Ascending aorta (tissue), 2 donors: Measurements from ENCODE around the gene DCUN1D2. TPM values are rescaled to one million over a fixed set of nuclear protein-coding genes. Genes with fewer than 3 reads are reported as not detected.
A peak's percentile ranks its signal among the peaks of the same experiment; 100 is the strongest.

Experiments used
- DNase-seq, 2 donors: peaks; one replicate each; pipeline ENCODE4 v3.0.0-alpha.2; 2019; ENCODE audit warnings: low spot score in 2 of 2
- H3K27ac ChIP-seq, 2 donors: fragments of 200-600 bp; sonication (generic); one replicate each; pipeline ENCODE4 v1.5.1; 2016 to 2017; ENCODE audit warnings: mild to moderate bottlenecking in 1 of 2
- H3K27me3 ChIP-seq: fragments of 200-600 bp; sonication (generic); one replicate; pipeline ENCODE4 v1.5.1; 2017
- H3K36me3 ChIP-seq, 2 donors: fragments of 200-600 bp; sonication (generic); one replicate each; pipeline ENCODE4 v1.5.1; 2016
- H3K4me1 ChIP-seq, 2 donors: fragments of 200-600 bp; sonication (generic); one replicate each; pipeline ENCODE4 v1.5.1; 2016 to 2017; ENCODE audit warnings: mild to moderate bottlenecking in 1 of 2
- H3K4me3 ChIP-seq, 2 donors: fragments of 200-600 bp; sonication (generic); one replicate each; pipeline ENCODE4 v1.5.1; 2016 to 2017; ENCODE audit warnings: mild to moderate bottlenecking in 1 of 2
- H3K9me3 ChIP-seq, 2 donors: fragments of 200-600 bp; sonication (generic); one replicate each; pipeline ENCODE4 v1.5.1; 2016
- CTCF ChIP-seq, 3 experiments: fragments of 200-600 bp in 2 of 3; fragments of 450-650 bp in 1 of 3; sonication (generic) in 2 of 3; IDR thresholded peaks; one replicate each; pipeline ENCODE4 v1.5.1; 2016 to 2019; ENCODE audit warnings: antibody characterized with exemption in 3 of 3, mild to moderate bottlenecking in 1 of 3, moderate library complexity in 1 of 3
- intact Hi-C: fragments of 100-400 bp; cut with DNase I; formaldehyde crosslinking; loops from one replicate; pipeline ENCODE4 v1.15.1; 2023
- total RNA-seq: library from RNA; depleted of rRNA; stranded (reverse); fragments of >200 nt; gene quantifications from one replicate; pipeline ENCODE4 v1.1.0, GENCODE V29; 2016

Gene DCUN1D2
- total RNA-seq, 1 donor from 2014 or later, result 5.9 TPM

- Histone ChIP-seq H3K9me3 (no peaks in the 10 kb centered on the region), H3K4me3 (no peak overlapping the region), H3K36me3 (no peaks in the 10 kb centered on the region), H3K27ac (peak overlapping the region in 1 of 2 donors; percentile 1), H3K27me3 (no peaks in the 10 kb centered on the region), H3K4me1 (peaks cover 3 to 4% of the 10 kb centered on the region in 2 donors)
- DNase-seq, result no peak
- intact Hi-C loops, result no loop called here
- no peak for TF ChIP-seq CTCF (IDR thresholded peaks at IDR 0.05)
These were observed 67.5 kb downstream of the DCUN1D2 start for GRCh38 chr13:113422807-113423519.

GRCh38 chr13:113421673-113422270 is 68.7 kb downstream of the DCUN1D2 start:
- Histone ChIP-seq H3K27me3 (no peaks in the 10 kb centered on the region), H3K4me1 (peaks cover 3 to 4% of the 10 kb centered on the region in 2 donors), H3K27ac (peak overlapping the region; percentile 1 to 60), H3K4me3 (no peak overlapping the region), H3K9me3 (no peaks in the 10 kb centered on the region), H3K36me3 (no peaks in the 10 kb centered on the region)
- intact Hi-C loops, result no loop called here
- TF ChIP-seq CTCF (IDR thresholded peaks at IDR 0.05), result no peak
- no peak for DNase-seq

- Histone ChIP-seq H3K27me3 (no peaks in the 10 kb centered on the region), H3K4me3 (no peak overlapping the region), H3K4me1 (peaks cover 3 to 4% of the 10 kb centered on the region in 2 donors), H3K9me3 (no peaks in the 10 kb centered on the region), H3K27ac (peak overlapping the region; percentile 1 to 60), H3K36me3 (no peaks in the 10 kb centered on the region)
- no peak for TF ChIP-seq CTCF (IDR thresholded peaks at IDR 0.05)
- intact Hi-C loops, result no loop called here
- DNase-seq, result no peak
These were observed 69.5 kb downstream of the DCUN1D2 start for GRCh38 chr13:113420833-113421600.

- no peak for DNase-seq
- TF ChIP-seq CTCF (IDR thresholded peaks at IDR 0.05), result no peak
These were observed 70.3 kb downstream of the DCUN1D2 start for GRCh38 chr13:113420232-113420631.

GRCh38 chr13:113419531-113420193 is 70.8 kb downstream of the DCUN1D2 start:
- Histone ChIP-seq H3K4me1 (peaks cover 5 to 9% of the 10 kb centered on the region in 2 donors), H3K4me3 (no peak overlapping the region)
- no peak for TF ChIP-seq CTCF (IDR thresholded peaks at IDR 0.05)

More at GRCh38 chr13:113420232-113420631, 70.3 kb downstream of the DCUN1D2 start:
- H3K27me3 ChIP-seq, result no peaks in the 10 kb centered on the region
- peaks cover 3 to 4% of the 10 kb centered on the region in 2 donors for H3K4me1 ChIP-seq
- H3K27ac ChIP-seq, result no peak overlapping the region
- intact Hi-C loops, result no loop called here
- no peaks in the 10 kb centered on the region for H3K9me3 ChIP-seq
- no peaks in the 10 kb centered on the region for H3K36me3 ChIP-seq
- H3K4me3 ChIP-seq, result no peak overlapping the region

More at GRCh38 chr13:113419531-113420193, 70.8 kb downstream of the DCUN1D2 start:
- no peaks in the 10 kb centered on the region for H3K9me3 ChIP-seq
- DNase-seq, result no peak
- no peak overlapping the region for H3K27ac ChIP-seq
- H3K27me3 ChIP-seq, result no peaks in the 10 kb centered on the region
- no peaks in the 10 kb centered on the region for H3K36me3 ChIP-seq
- intact Hi-C loops, result loop anchor here (10.0 kb wide), 1 partner anchor 445 kb away; the partner anchor contains the start of gene GAS6
